Coronary artery (tissue), 2 donors: ENCODE measurements around the gene ALKBH3.

Source experiments
- DNase-seq: peaks from one replicate; pipeline ENCODE4 v3.0.0-alpha.2; 2017; ENCODE audit warnings: low spot score
- H3K27ac ChIP-seq, 2 donors: fragments of 200-600 bp; sonication (generic); one replicate each; pipeline ENCODE4 v1.5.1; 2016 to 2019
- H3K4me3 ChIP-seq: fragments of 200-600 bp; sonication (generic); 2 replicates; pipeline ENCODE4 v1.5.1; 2016; ENCODE audit warnings: mild to moderate bottlenecking, moderate library complexity
- CTCF ChIP-seq: fragments of 200-600 bp; sonication (generic); IDR thresholded peaks from one replicate; pipeline ENCODE4 v1.5.1; 2019; ENCODE audit warnings: antibody characterized with exemption

The ALKBH3 gene

GRCh38 chr11:43947003-43947500 lies 66.4 kb downstream of the ALKBH3 start:
- peak; percentile 89 for DNase-seq

DNA sequence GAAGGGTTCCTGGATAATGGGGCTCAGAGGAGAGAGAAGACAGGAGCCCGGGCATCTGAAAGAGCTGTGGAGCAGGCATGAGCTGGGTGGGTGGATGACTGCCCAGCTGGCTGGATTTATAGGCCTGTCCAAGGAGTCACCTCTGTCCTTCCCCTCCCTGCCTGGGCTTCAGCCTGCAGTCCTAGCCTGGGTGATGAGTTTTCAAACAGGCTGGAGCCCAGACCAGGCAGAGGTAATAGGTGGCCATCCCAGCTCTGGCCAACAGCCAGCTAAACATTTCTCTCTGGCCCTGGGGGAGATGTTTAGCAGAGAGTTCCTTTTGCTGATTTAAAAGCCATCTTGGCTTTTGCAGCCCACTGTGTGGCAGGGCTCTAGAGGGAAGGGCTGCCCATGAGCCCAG lies 67.2 kb downstream of the ALKBH3 start:
- peak overlapping the region; percentile 63 to 99 for H3K27ac ChIP-seq
- TF ChIP-seq CTCF = no peak
- DNase-seq = no peak
- H3K4me3 ChIP-seq = no peak overlapping the region

More at GRCh38 chr11:43947003-43947500, 66.4 kb downstream of the ALKBH3 start:
- TF ChIP-seq CTCF = peak; percentile 34
- H3K27ac ChIP-seq = peak overlapping the region; percentile 63 to 99
- peak overlapping the region; percentile 21 for H3K4me3 ChIP-seq

GRCh38 chr11:43948341-43949225 lies 68.0 kb downstream of the ALKBH3 start:
- Histone ChIP-seq H3K27ac (peak overlapping the region in 1 of 2 donors; percentile 99), H3K4me3 (no peak overlapping the region)
- TF ChIP-seq CTCF = no peak
- no peak for DNase-seq

DNA sequence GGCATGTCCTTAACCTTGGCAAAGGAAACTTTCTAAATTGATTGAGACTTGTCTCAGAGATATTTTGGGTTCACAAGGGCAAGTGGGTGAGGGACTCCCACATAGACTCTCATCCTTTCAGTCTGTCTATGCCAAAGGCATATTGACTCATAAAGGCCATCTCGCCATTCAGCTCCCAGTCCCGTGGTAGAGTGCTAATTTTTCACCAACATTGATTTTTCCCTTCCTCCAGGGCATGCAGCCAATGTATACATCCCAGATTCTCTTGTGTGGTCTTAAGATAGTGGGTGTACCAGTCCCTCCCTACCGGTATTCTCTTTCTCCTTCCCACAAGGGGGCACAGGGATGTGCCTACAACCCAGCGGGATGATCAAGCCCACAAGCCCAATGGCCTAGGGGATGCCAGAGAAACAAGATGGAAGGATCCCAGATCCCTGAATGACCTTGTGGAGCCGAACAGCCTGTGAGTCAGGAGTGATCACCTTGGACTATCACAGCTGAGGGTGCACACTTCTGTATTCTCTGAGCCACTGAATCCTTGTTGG lies 69.8 kb downstream of the ALKBH3 start:
- no peak for DNase-seq
- H3K27ac ChIP-seq = peak overlapping the region in 1 of 2 donors; percentile 9
- no peak for TF ChIP-seq CTCF
- H3K4me3 ChIP-seq = no peak overlapping the region

GRCh38 chr11:43951231-43951630 lies 70.6 kb downstream of the ALKBH3 start:
- TF ChIP-seq CTCF = no peak
- peak; percentile 35 for DNase-seq
- Histone ChIP-seq H3K27ac (no peak overlapping the region), H3K4me3 (no peak overlapping the region)

GRCh38 chr11:43952020-43952400 lies 71.4 kb downstream of the ALKBH3 start:
- Histone ChIP-seq H3K27ac (no peak overlapping the region), H3K4me3 (no peak overlapping the region)
- no peak for TF ChIP-seq CTCF
- no peak for DNase-seq
